ENCODE results near the gene AICDA.
"Not testable (repeated sequence)": the region's sequence is repeated elsewhere in the genome, so short reads cannot be mapped to it uniquely, and the experiment has no call there.

The AICDA gene

GRCh38 chr12:8572507-8572906 lies 40.2 kb downstream of the AICDA start:
- Histone ChIP-seq H3K4me1 (ENCODE audit: insufficient read depth, low read length, poor library complexity, severe bottlenecking) (no peaks in the 10 kb centered on the region), H3K79me2 (ENCODE audit: insufficient read depth, low read length) (no peaks in the 10 kb centered on the region), H3K9ac (ENCODE audit: low read depth, low read length, poor library complexity, severe bottlenecking) (no peak overlapping the region), H4K20me1 (ENCODE audit: insufficient read depth, low read length, poor library complexity, severe bottlenecking) (no peaks in the 10 kb centered on the region), H3K9me3 (ENCODE audit: insufficient read depth, low read depth, low read length) (no peaks in the 10 kb centered on the region), H3K36me3 (ENCODE audit: insufficient read depth, low read length) (no peaks in the 10 kb centered on the region), H3K9me2 (replicated peaks; ENCODE audit: low read depth, low read length) (no peaks in the 10 kb centered on the region), H3K4me3 (ENCODE audit: low read length, poor library complexity, severe bottlenecking) (no peak overlapping the region), H3K4me2 (ENCODE audit: low read depth, low read length, poor library complexity, severe bottlenecking) (no peak overlapping the region), H3F3A (ENCODE audit: low read depth) (no peaks in the 10 kb centered on the region), H3K27me3 (ENCODE audit: insufficient read depth, low read length, poor library complexity, severe bottlenecking) (no peaks in the 10 kb centered on the region), H2AFZ (ENCODE audit: low read length) (0 out of 2 replicates have a peak overlapping the region, but pooled peaks have one; percentile 28)
- TF ChIP-seq EZH2phosphoT487 (IDR thresholded peaks at IDR 0.05; ENCODE audit: borderline replicate concordance) (no peak), CTCF (conservative IDR thresholded peaks at IDR 0.05; ENCODE audit: low read length) (no peak)

- H4K20me1 ChIP-seq (ENCODE audit: insufficient read depth, low read length, poor library complexity, severe bottlenecking), result no peaks in the 10 kb centered on the region
- H3K4me3 ChIP-seq (ENCODE audit: low read length, poor library complexity, severe bottlenecking), result no peak overlapping the region
- no peak overlapping the region for H2AFZ ChIP-seq (ENCODE audit: low read length)
- no peaks in the 10 kb centered on the region for H3K36me3 ChIP-seq (ENCODE audit: insufficient read depth, low read length)
- H3K4me2 ChIP-seq (ENCODE audit: low read depth, low read length, poor library complexity, severe bottlenecking), result no peak overlapping the region
- no peaks in the 10 kb centered on the region for H3F3A ChIP-seq (ENCODE audit: low read depth)
- no peak overlapping the region for H3K9ac ChIP-seq (ENCODE audit: low read depth, low read length, poor library complexity, severe bottlenecking)
- H3K9me3 ChIP-seq (ENCODE audit: insufficient read depth, low read depth, low read length), result no peaks in the 10 kb centered on the region
- H3K9me2 ChIP-seq (replicated peaks; ENCODE audit: low read depth, low read length), result no peaks in the 10 kb centered on the region
- H3K4me1 ChIP-seq (ENCODE audit: insufficient read depth, low read length, poor library complexity, severe bottlenecking), result no peaks in the 10 kb centered on the region
- no peaks in the 10 kb centered on the region for H3K79me2 ChIP-seq (ENCODE audit: insufficient read depth, low read length)
- H3K27me3 ChIP-seq (ENCODE audit: insufficient read depth, low read length, poor library complexity, severe bottlenecking), result no peaks in the 10 kb centered on the region
- no peak for TF ChIP-seq EZH2phosphoT487 (IDR thresholded peaks at IDR 0.05; ENCODE audit: borderline replicate concordance)
- no peak for TF ChIP-seq CTCF (conservative IDR thresholded peaks at IDR 0.05; ENCODE audit: low read length)
Observed at GRCh38 chr12:8566525-8566924, 46.1 kb downstream of the AICDA start.

GRCh38 chr12:8566052-8566451 lies 46.6 kb downstream of the AICDA start:
- not testable (repeated sequence) for H3K4me2 ChIP-seq (ENCODE audit: low read depth, low read length, poor library complexity, severe bottlenecking); H2AFZ ChIP-seq (ENCODE audit: low read length)

GRCh38 chr12:8564656-8565055 lies 48.0 kb downstream of the AICDA start:
- H3K79me2 ChIP-seq (ENCODE audit: insufficient read depth, low read length), result no peaks in the 10 kb centered on the region
- TF ChIP-seq CTCF (conservative IDR thresholded peaks at IDR 0.05; ENCODE audit: low read length) (no peak), EZH2phosphoT487 (IDR thresholded peaks at IDR 0.05; ENCODE audit: borderline replicate concordance) (no peak)
- no peaks in the 10 kb centered on the region for H3K4me1 ChIP-seq (ENCODE audit: insufficient read depth, low read length, poor library complexity, severe bottlenecking)
- H2AFZ ChIP-seq (ENCODE audit: low read length), result no peak overlapping the region
- no peaks in the 10 kb centered on the region for H3K27me3 ChIP-seq (ENCODE audit: insufficient read depth, low read length, poor library complexity, severe bottlenecking)
- no peaks in the 10 kb centered on the region for H3K36me3 ChIP-seq (ENCODE audit: insufficient read depth, low read length)
- no peak overlapping the region for H3K4me3 ChIP-seq (ENCODE audit: low read length, poor library complexity, severe bottlenecking)
- H3F3A ChIP-seq (ENCODE audit: low read depth), result no peaks in the 10 kb centered on the region
- no peak overlapping the region for H3K4me2 ChIP-seq (ENCODE audit: low read depth, low read length, poor library complexity, severe bottlenecking)
- H3K9me3 ChIP-seq (ENCODE audit: insufficient read depth, low read depth, low read length), result no peaks in the 10 kb centered on the region
- no peak overlapping the region for H3K9ac ChIP-seq (ENCODE audit: low read depth, low read length, poor library complexity, severe bottlenecking)
- H4K20me1 ChIP-seq (ENCODE audit: insufficient read depth, low read length, poor library complexity, severe bottlenecking), result no peaks in the 10 kb centered on the region
- no peaks in the 10 kb centered on the region for H3K9me2 ChIP-seq (replicated peaks; ENCODE audit: low read depth, low read length)

More at GRCh38 chr12:8566052-8566451, 46.6 kb downstream of the AICDA start:
- not testable (repeated sequence) for H3K79me2 ChIP-seq (ENCODE audit: insufficient read depth, low read length); H3K4me1 ChIP-seq (ENCODE audit: insufficient read depth, low read length, poor library complexity, severe bottlenecking); H4K20me1 ChIP-seq (ENCODE audit: insufficient read depth, low read length, poor library complexity, severe bottlenecking); H3K36me3 ChIP-seq (ENCODE audit: insufficient read depth, low read length); H3K9ac ChIP-seq (ENCODE audit: low read depth, low read length, poor library complexity, severe bottlenecking); H3K9me2 ChIP-seq (replicated peaks; ENCODE audit: low read depth, low read length); H3F3A ChIP-seq (ENCODE audit: low read depth); H3K9me3 ChIP-seq (ENCODE audit: insufficient read depth, low read depth, low read length); H3K4me3 ChIP-seq (ENCODE audit: low read length, poor library complexity, severe bottlenecking); H3K27me3 ChIP-seq (ENCODE audit: insufficient read depth, low read length, poor library complexity, severe bottlenecking)
